Activated T-cell treated with anti-CD3 and anti-CD28 coated beads, Interleukin-2, amount 50 U/mL, for 4 hours (primary cell): Measurements from ENCODE around the gene PTPRZ1. TPM values are rescaled to one million over a fixed set of nuclear protein-coding genes. Genes with fewer than 3 reads are reported as not detected.

Experiments
- ATAC-seq, 2 donors: fragments of 200-7000 bp; cut with Tn5 transposase; one replicate each; pipeline ENCODE4 v1.10.0; 2021
- DNase-seq: peaks from one replicate; pipeline ENCODE4 v3.0.0-alpha.2; 2020
- H3K27me3 Mint-ChIP-seq: one replicate; pipeline ENCODE4 v1.8.0; 2021; ENCODE audit warnings: low read depth, mixed read lengths
- H3K36me3 Mint-ChIP-seq: one replicate; pipeline ENCODE4 v1.8.0; 2022; ENCODE audit warnings: mixed read lengths; ENCODE audit not compliant: insufficient read depth
- H3K4me1 Mint-ChIP-seq: one replicate; pipeline ENCODE4 v1.8.0; 2021; ENCODE audit warnings: low read depth, mixed read lengths
- H3K4me3 Mint-ChIP-seq: one replicate; pipeline ENCODE4 v1.8.0; 2021; ENCODE audit warnings: mild to moderate bottlenecking, moderate library complexity, mixed read lengths
- H3K9me3 Mint-ChIP-seq: one replicate; pipeline ENCODE4 v1.8.0; 2021; ENCODE audit warnings: mixed read lengths
- total RNA-seq, 3 donors: library from RNA; stranded (reverse); gene quantifications; one replicate each; pipeline ENCODE4 v1.2.1, GENCODE V29; 2021

PTPRZ1 gene
- under 1 TPM in 2 of 3 donors, not detected in 1; 0.05 TPM for total RNA-seq

GRCh38 chr7:121872831-121873288 lies at the start of gene PTPRZ1:
Gene PTPRZ1, plus strand, starts transcription at chr7:121873161. Its CDS starts 339 bp downstream, at chr7:121873500.
- H3K4me3 Mint-ChIP-seq: no peak within 1 kb of the TSS
- H3K36me3 Mint-ChIP-seq: no peaks in the 10 kb centered on the region
- peaks cover 30% of the 10 kb centered on the region for H3K27me3 Mint-ChIP-seq
- peaks cover 3% of the 10 kb centered on the region for H3K4me1 Mint-ChIP-seq
- ATAC-seq (peak in 1 of 2 donors; percentile 18), DNase-seq (no peak)
- H3K9me3 Mint-ChIP-seq: no peaks in the 10 kb centered on the region

- H3K4me1 Mint-ChIP-seq: no peaks in the 10 kb centered on the region
- no peaks in the 10 kb centered on the region for H3K9me3 Mint-ChIP-seq
- no peak overlapping the region for H3K4me3 Mint-ChIP-seq
- no peaks in the 10 kb centered on the region for H3K36me3 Mint-ChIP-seq
- ATAC-seq: no peak
- DNase-seq: no peak
- H3K27me3 Mint-ChIP-seq: no peaks in the 10 kb centered on the region
Observed at GRCh38 chr7:121824276-121824675, 48.7 kb upstream of the PTPRZ1 start.

DNA sequence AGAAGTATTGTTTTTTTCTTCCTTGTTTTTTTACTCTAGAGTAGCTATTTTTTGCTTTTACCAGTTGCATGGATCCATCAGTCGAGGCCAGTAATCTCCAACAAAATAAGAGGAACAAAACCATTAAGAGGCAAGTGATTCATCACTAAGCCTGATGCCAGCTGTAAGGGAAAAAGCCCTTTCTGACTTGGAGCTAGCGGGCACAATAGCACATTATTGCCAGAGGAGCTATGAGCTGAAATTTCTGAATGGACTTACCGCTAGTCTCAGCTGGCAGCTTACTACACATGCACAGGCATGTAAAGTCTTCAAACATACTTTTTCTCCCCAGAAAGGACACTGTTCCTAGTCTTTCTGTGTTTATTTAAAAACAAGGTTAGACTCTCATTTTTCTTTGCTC lies 41.6 kb upstream of the PTPRZ1 start:
- ATAC-seq (no peak), DNase-seq (no peak)
- no peak overlapping the region for H3K4me3 Mint-ChIP-seq
- H3K36me3 Mint-ChIP-seq: no peaks in the 10 kb centered on the region
- peaks cover 3% of the 10 kb centered on the region for H3K9me3 Mint-ChIP-seq
- no peaks in the 10 kb centered on the region for H3K4me1 Mint-ChIP-seq
- H3K27me3 Mint-ChIP-seq: no peaks in the 10 kb centered on the region

DNA sequence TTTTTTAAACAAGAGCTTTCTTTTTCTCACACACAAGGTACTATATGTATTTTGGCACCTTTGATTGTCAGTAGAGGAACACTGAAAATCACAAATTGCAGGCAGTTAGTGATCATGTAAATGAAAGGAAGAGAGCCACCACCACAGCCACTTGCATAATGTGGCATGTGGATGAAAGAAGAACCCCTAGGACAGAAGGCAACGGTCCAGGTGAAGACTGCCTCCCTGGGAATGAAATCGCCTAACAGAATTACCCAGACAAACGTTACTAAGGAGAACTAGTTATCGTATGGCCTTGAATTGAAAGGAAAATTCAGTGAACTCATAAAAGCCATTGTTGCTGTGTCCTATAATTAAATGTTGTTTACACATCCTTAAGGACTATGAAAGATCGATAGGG lies 41.2 kb upstream of the PTPRZ1 start:
- ATAC-seq (no peak), DNase-seq (no peak)
- Mint-ChIP-seq H3K4me1 (no peaks in the 10 kb centered on the region), H3K9me3 (peaks cover 3% of the 10 kb centered on the region), H3K4me3 (no peak overlapping the region), H3K27me3 (no peaks in the 10 kb centered on the region), H3K36me3 (no peaks in the 10 kb centered on the region)

DNA sequence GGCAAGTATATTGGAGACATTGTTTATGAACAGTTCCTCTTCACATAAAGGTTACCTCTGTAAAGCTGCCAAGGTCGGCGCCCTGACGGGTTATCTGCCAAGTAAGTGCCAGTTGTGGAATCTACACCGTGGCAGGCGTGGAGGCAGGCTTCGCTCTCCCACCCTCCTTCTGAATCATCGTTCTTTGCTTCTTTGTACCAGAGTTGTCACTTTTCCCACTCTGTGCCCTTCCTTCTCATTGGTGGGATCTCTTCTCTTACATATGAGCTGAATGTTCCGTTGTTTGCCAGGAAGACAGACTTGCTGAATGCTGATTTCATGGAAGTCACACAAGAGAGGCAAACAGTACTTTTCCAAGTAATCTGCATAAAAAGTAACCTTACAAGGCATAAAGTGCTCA lies 40.6 kb upstream of the PTPRZ1 start:
- DNase-seq: no peak
- no peak for ATAC-seq
- Mint-ChIP-seq H3K36me3 (no peaks in the 10 kb centered on the region), H3K9me3 (peaks cover 3% of the 10 kb centered on the region), H3K4me1 (no peaks in the 10 kb centered on the region), H3K4me3 (no peak overlapping the region), H3K27me3 (no peaks in the 10 kb centered on the region)

GRCh38 chr7:121833991-121834390 lies 39.0 kb upstream of the PTPRZ1 start:
- no peak for DNase-seq

GRCh38 chr7:121837462-121837861 lies 35.5 kb upstream of the PTPRZ1 start:
- ATAC-seq: no peak
- Mint-ChIP-seq H3K27me3 (no peaks in the 10 kb centered on the region), H3K4me3 (no peak overlapping the region)

More at GRCh38 chr7:121833991-121834390, 39.0 kb upstream of the PTPRZ1 start:
- ATAC-seq: no peak
- Mint-ChIP-seq H3K4me3 (no peak overlapping the region), H3K9me3 (peaks cover 3% of the 10 kb centered on the region), H3K36me3 (no peaks in the 10 kb centered on the region), H3K4me1 (no peaks in the 10 kb centered on the region), H3K27me3 (no peaks in the 10 kb centered on the region)

DNA sequence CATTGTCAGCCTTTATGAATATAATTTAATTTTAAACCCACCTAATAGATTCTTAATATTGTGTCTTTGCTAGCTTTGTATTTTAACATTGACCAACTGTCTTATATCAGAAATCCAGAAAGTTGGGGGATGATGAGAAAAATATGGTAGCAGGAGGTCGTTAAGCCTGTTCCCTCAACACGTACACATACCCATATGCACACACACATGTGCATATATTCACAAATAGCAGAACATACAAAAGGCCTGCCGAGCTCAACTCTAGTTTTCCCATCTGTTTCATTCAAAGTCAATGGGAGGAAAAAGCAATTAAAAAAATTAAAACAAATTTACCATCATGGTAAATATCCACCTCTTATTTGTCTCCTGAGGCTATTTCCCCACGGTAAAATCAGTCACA lies 25.9 kb upstream of the PTPRZ1 start:
- Mint-ChIP-seq H3K9me3 (peaks cover 13% of the 10 kb centered on the region), H3K4me1 (no peaks in the 10 kb centered on the region), H3K4me3 (no peak overlapping the region)

More at GRCh38 chr7:121837462-121837861, 35.5 kb upstream of the PTPRZ1 start:
- Mint-ChIP-seq H3K36me3 (no peaks in the 10 kb centered on the region), H3K4me1 (no peaks in the 10 kb centered on the region), H3K9me3 (no peaks in the 10 kb centered on the region)
- no peak for DNase-seq

DNA sequence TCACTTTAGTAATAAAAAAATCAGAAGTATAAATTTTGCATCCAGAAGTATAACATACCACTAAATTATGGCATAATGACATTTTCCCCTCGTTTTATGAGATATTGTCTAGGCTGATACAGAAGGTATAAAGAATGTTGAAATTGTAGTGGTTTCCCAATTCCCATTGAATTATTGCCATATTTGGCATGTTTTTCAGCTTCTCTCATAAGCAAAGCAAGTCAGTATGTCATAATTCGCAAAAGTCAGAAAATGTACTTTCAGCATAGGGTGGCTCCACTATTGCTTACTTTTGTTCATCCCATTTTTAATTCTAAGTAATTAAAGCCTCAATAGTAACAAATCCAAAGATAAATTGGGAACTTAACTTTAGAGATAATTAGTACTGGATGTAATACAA lies 19.7 kb upstream of the PTPRZ1 start:
- H3K9me3 Mint-ChIP-seq: peaks cover 9% of the 10 kb centered on the region
- no peak overlapping the region for H3K4me3 Mint-ChIP-seq
- ATAC-seq (no peak), DNase-seq (no peak)
- no peaks in the 10 kb centered on the region for H3K27me3 Mint-ChIP-seq
- no peaks in the 10 kb centered on the region for H3K36me3 Mint-ChIP-seq
- H3K4me1 Mint-ChIP-seq: no peaks in the 10 kb centered on the region

More for the DNA sequence above, 25.9 kb upstream of the PTPRZ1 start:
- H3K36me3 Mint-ChIP-seq: no peaks in the 10 kb centered on the region
- no peaks in the 10 kb centered on the region for H3K27me3 Mint-ChIP-seq
- DNase-seq (no peak), ATAC-seq (no peak)

- no peaks in the 10 kb centered on the region for H3K27me3 Mint-ChIP-seq
- H3K4me3 Mint-ChIP-seq: no peak overlapping the region
- H3K36me3 Mint-ChIP-seq: no peaks in the 10 kb centered on the region
- DNase-seq (no peak), ATAC-seq (no peak)
- peaks cover 4% of the 10 kb centered on the region for H3K9me3 Mint-ChIP-seq
- no peaks in the 10 kb centered on the region for H3K4me1 Mint-ChIP-seq
Observed at GRCh38 chr7:121860953-121861352, 12.0 kb upstream of the PTPRZ1 start.

DNA sequence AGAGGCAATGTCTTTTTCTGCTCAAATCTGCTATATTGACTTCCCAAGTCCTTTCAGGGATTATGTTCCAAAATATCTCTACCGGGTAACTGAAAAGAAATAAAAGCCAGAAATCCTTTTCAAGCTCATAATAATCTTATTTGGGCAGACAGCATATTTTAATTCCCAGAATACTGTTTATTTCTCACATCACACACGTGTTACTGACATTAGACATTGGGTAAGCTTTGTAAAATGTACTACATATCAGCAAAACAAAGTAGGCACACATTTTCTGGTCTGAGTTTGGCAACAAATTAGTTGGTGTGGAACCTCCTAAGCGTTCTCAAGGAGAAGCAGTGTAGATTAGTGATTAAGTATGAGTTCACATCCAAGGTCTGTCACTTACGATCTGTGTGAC lies 10.4 kb upstream of the PTPRZ1 start:
- Mint-ChIP-seq H3K4me1 (no peaks in the 10 kb centered on the region), H3K36me3 (no peaks in the 10 kb centered on the region), H3K9me3 (peaks cover 9% of the 10 kb centered on the region), H3K27me3 (no peaks in the 10 kb centered on the region), H3K4me3 (no peak overlapping the region)
- DNase-seq (no peak), ATAC-seq (no peak)

GRCh38 chr7:121871188-121871587 lies 1.8 kb upstream of the PTPRZ1 start:
- Mint-ChIP-seq H3K9me3 (peaks cover 4% of the 10 kb centered on the region), H3K4me3 (no peak overlapping the region), H3K27me3 (peaks cover 28% of the 10 kb centered on the region), H3K4me1 (peaks cover 3% of the 10 kb centered on the region), H3K36me3 (no peaks in the 10 kb centered on the region)
- ATAC-seq (no peak), DNase-seq (no peak)

DNA sequence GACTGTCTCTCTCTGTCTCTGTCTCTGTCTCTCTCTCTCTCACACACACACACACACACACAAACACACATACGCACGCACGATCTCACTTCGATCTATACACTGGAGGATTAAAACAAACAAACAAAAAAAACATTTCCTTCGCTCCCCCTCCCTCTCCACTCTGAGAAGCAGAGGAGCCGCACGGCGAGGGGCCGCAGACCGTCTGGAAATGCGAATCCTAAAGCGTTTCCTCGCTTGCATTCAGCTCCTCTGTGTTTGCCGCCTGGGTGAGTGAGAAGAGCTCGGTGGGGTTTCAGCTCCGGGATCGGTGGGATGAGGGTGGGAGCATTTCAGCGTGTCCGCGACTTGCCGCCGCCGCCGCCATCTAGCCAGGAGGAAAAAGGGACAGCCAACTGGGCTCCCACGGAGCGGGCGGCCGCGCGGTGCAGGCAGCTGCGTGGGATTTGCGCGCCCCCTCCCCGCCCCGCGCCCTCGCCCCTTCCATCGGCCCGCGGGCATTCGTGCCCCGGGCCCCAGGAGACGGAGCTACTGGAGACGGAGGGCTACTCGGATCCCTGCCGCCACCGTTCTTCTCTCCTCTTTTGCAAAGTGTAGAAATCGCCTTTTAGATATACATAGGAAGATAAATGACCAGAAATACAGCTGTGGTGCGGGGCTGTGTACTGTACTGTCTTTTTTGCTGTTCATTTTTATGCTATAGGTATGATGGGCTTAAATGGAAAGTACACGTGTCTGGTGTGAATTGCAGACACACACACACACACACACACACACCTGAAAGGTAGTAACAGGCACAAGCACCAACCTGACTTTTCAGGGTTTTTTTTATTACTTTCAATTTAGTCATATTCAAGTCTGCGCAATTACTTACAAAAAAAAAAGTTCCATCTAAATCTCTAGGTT lies 581 bp downstream of the PTPRZ1 start:
- no peak for DNase-seq
- Mint-ChIP-seq H3K27me3 (peaks cover 30% of the 10 kb centered on the region), H3K4me3 (no peak overlapping the region), H3K9me3 (no peaks in the 10 kb centered on the region), H3K4me1 (peaks cover 3% of the 10 kb centered on the region), H3K36me3 (no peaks in the 10 kb centered on the region)
- no peak for ATAC-seq

- Mint-ChIP-seq H3K4me1 (peaks cover 3% of the 10 kb centered on the region), H3K36me3 (no peaks in the 10 kb centered on the region)
Observed at GRCh38 chr7:121874298-121874697, 1.3 kb downstream of the PTPRZ1 start.

GRCh38 chr7:121875203-121875602 lies 2.2 kb downstream of the PTPRZ1 start:
- peaks cover 30% of the 10 kb centered on the region for H3K27me3 Mint-ChIP-seq
- no peaks in the 10 kb centered on the region for H3K9me3 Mint-ChIP-seq
- no peaks in the 10 kb centered on the region for H3K36me3 Mint-ChIP-seq
- DNase-seq (no peak), ATAC-seq (no peak)
- H3K4me3 Mint-ChIP-seq: no peak overlapping the region
- peaks cover 3% of the 10 kb centered on the region for H3K4me1 Mint-ChIP-seq

More at GRCh38 chr7:121874298-121874697, 1.3 kb downstream of the PTPRZ1 start:
- no peak for DNase-seq
- ATAC-seq: no peak
- H3K27me3 Mint-ChIP-seq: peaks cover 30% of the 10 kb centered on the region
- no peaks in the 10 kb centered on the region for H3K9me3 Mint-ChIP-seq
- no peak overlapping the region for H3K4me3 Mint-ChIP-seq
